HepG2 (cell line): ENCODE data around the gene TULP4. TPM values are rescaled to one million over a fixed set of nuclear protein-coding genes. Genes with fewer than 3 reads are reported as not detected.
"Not testable (repeated sequence)": the region's sequence is repeated elsewhere in the genome, so short reads cannot be mapped to it uniquely, and the experiment has no call there.

Experiments used
- ATAC-seq: fragments of 200-7000 bp; cut with Tn5 transposase; 3 replicates; pipeline ENCODE4 v1.9.1; 2020; ENCODE audit warnings: mild to moderate bottlenecking, moderate library complexity
- BruUV-seq: library from RNA; stranded (reverse); fragments of 400-500 nt; replicated peaks from 2 replicates; lab custom pipeline; 2021; lab: Mats Ljungman, UMichigan
- CTCF ChIA-PET: fragments of 300-600 bp; formaldehyde crosslinking; extraction: SDS; loops from one replicate; lab custom pipeline; 2021; ENCODE audit warnings: low total read pairs, inconsistent platforms, low intra/inter-chr PET ratio; lab: Yijun Ruan, JAX
- POLR2A ChIA-PET: fragments of 350-600 bp; sonication (Branson Sonifier 250); formaldehyde crosslinking; loops from one replicate; lab custom pipeline; 2020; ENCODE audit warnings: antibody characterized with exemption, inconsistent platforms; lab: Yijun Ruan, JAX
- DNase-seq: peaks from one replicate; pipeline ENCODE4 v3.0.0-alpha.2; 2015; ENCODE audit warnings: low spot score
- FAIRE-seq: peaks from 3 replicates; lab custom pipeline; 2011; peaks lifted over from hg19 to GRCh38; lab: Jason Lieb, UNC
- H2AFZ ChIP-seq: one replicate; pipeline ENCODE4 v1.6.1; 2011; ENCODE audit warnings: low read length, inconsistent platforms
- H3K27ac ChIP-seq: fragments of 300-600 bp; 3 replicates; pipeline ENCODE4 v1.8.0; 2011; ENCODE audit warnings: mixed run types, mild to moderate bottlenecking, mixed read lengths, low read length, inconsistent platforms; ENCODE audit not compliant: insufficient read depth; ENCODE audit errors: extremely low read length
- H3K27me3 ChIP-seq, 2 experiments: fragments of 200-600 bp in 1 of 2; 2 replicates in 1 of 2; 3 replicates in 1 of 2; pipeline versions ENCODE4 v1.6.0 to v1.8.0; 2011; ENCODE audit warnings: low read length in 2 of 2, mild to moderate bottlenecking in 2 of 2, moderate library complexity in 2 of 2, inconsistent platforms in 1 of 2; ENCODE audit not compliant: insufficient read depth in 2 of 2, control insufficient read depth in 1 of 2
- H3K36me3 ChIP-seq, 2 experiments: fragments of 200-600 bp in 1 of 2; replicated peaks in 1 of 2; 2 replicates in 1 of 2; 3 replicates in 1 of 2; pipeline versions ENCODE4 v1.5.1 to v1.8.0; 2011; ENCODE audit warnings: low read length in 2 of 2, inconsistent platforms in 1 of 2; ENCODE audit not compliant: insufficient read depth in 2 of 2, control insufficient read depth in 1 of 2
- H3K4me1 ChIP-seq: 2 replicates; pipeline ENCODE4 v1.5.1; 2012; ENCODE audit warnings: low read length, inconsistent platforms; ENCODE audit not compliant: insufficient read depth
- H3K4me2 ChIP-seq: 2 replicates; pipeline ENCODE4 v1.6.0; 2011; ENCODE audit warnings: low read depth, low read length, inconsistent platforms
- H3K4me3 ChIP-seq, 3 experiments: fragments of 200-600 bp in 1 of 3; sonication (generic), shearing (Covaris generic) in 1 of 3; replicated peaks in 1 of 3; 2 replicates each; pipeline ENCODE4 v1.5.1; 2011 to 2016; ENCODE audit warnings: low read length in 3 of 3, inconsistent platforms in 2 of 3, low read depth in 2 of 3, mild to moderate bottlenecking in 2 of 3, control low read depth in 1 of 3, mixed read lengths in 1 of 3; ENCODE audit not compliant: insufficient read depth in 1 of 3
- H3K79me2 ChIP-seq: one replicate; pipeline ENCODE4 v1.6.1; 2011; ENCODE audit warnings: low read length, inconsistent platforms; ENCODE audit not compliant: insufficient read depth
- H3K9ac ChIP-seq: 2 replicates; pipeline ENCODE4 v1.6.0; 2011; ENCODE audit warnings: mild to moderate bottlenecking, low read depth, low read length, inconsistent platforms; ENCODE audit not compliant: insufficient read depth
- H3K9me3 ChIP-seq: 2 replicates; pipeline ENCODE4 v1.5.1; 2012; ENCODE audit warnings: mild to moderate bottlenecking, low read length
- H4K20me1 ChIP-seq: 2 replicates; pipeline ENCODE4 v1.6.0; 2011; ENCODE audit warnings: inconsistent platforms, mild to moderate bottlenecking, low read length, moderate library complexity; ENCODE audit not compliant: insufficient read depth
- WGBS: methylation state at CpG from one replicate; pipeline ENCODE4 v1.1.6; 2017; ENCODE audit warnings: low lambda C conversion rate; 5-methylcytosine and 5-hydroxymethylcytosine counted together
- in situ Hi-C: cut with HindIII; loops from 2 replicates; pipeline ENCODE4 v1.10.0; 2017; ENCODE audit warnings: low pct_unique_long_range_greater_than_20kb; ENCODE audit not compliant: extremely low pct_ligation_motif_present
- intact Hi-C: fragments of 100-400 bp; cut with micrococcal nuclease; formaldehyde crosslinking; loops from one replicate; pipeline ENCODE4 v1.10.0; 2022; ENCODE audit not compliant: unreplicated experiment
- polyA plus RNA-seq, 8 experiments: library from polyadenylated mRNA; depleted of rRNA in 3 of 8; stranded (reverse) in 7 of 8; unstranded in 1 of 8; fragments of >200 nt; fragmentation: Illumina TruSeq in 4 of 8; extraction: Trizol in 4 of 8; gene quantifications; 2 replicates each; pipeline versions ENCODE4 v1.2.1 to v1.2.3, GENCODE V29; 2011 to 2016; ENCODE audit warnings: low read depth in 4 of 8, missing spikeins in 1 of 8, mixed read lengths in 1 of 8; ENCODE audit not compliant: insufficient read depth in 1 of 8
- total RNA-seq, 5 experiments: library from RNA; depleted of rRNA; stranded (reverse); fragments of >200 nt; fragmentation: Illumina TruSeq; extraction: Trizol; gene quantifications; 2 replicates each; pipeline ENCODE4 v1.2.3, GENCODE V29; 2016; ENCODE audit warnings: low read depth in 1 of 5
- TF ChIP-seq, protein P1 (sequence below), 2 experiments: IDR thresholded peaks; 2 replicates each; pipeline ENCODE4 v1.6.1; 2011 to 2012; ENCODE audit warnings: low read length in 2 of 2, borderline replicate concordance in 1 of 2, low read depth in 1 of 2, mild to moderate bottlenecking in 1 of 2, moderate library complexity in 1 of 2

The TULP4 gene
- total and polyA plus RNA-seq, 2 of the 13 experiments (the other 11 are each of a cell fraction or from before 2014, with no cell fraction given): 21.1 to 122 TPM

DNA sequence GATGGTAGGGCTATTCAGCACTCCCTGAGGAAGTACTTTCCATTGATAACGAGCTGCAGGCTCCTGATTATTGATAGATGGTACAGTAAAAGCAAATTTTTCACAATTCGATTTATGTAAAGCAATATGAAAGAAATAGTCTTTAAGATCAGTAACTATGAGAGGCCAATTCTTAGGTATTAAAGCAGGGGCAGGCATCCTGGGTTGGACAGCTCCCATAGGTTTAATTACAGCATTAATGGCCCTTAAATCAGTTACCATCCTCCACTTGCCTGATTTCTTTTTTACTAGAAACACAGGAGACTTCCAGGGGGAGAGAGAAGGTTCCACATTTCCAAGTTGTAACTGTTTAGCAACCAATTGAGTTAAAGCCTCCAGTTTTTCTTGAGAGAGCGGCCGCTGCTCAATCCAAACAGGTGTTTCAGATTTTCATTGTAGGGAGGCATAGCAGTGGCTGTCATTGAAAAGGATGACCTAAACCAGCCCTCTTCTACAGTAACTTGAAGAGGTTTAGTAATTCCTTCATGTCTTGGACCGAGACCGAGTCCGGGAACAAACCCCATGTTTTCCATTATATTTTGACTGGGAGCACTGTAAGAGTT, 10.0 kb upstream of the TULP4 start:
- BruUV-seq, H4K20me1 ChIP-seq, FAIRE-seq, CTCF ChIA-PET, H3K27me3 ChIP-seq, H3K9me3 ChIP-seq, in situ Hi-C loops, H2AFZ ChIP-seq, ATAC-seq, DNase-seq: not testable (repeated sequence)
- Histone ChIP-seq H3K4me3 (peak overlapping the region in 2 of 3 experiments; percentile 21 to 38; a peak in 3 of 6 replicates), H3K4me2 (peak overlapping the region; percentile 68), H3K36me3 (peaks cover 0 to 22% of the 10 kb centered on the region in 2 experiments; a peak in 4 of 5 replicates), H3K79me2 (peaks cover 40% of the 10 kb centered on the region), H3K9ac (peak overlapping the region; percentile 46), H3K27ac (peak overlapping the region; percentile 77), H3K4me1 (peaks cover 72% of the 10 kb centered on the region)
- intact Hi-C loops: loop anchor here (5.0 kb wide), 1 partner anchor 70 kb away; no protein-coding TSS in a partner anchor
- POLR2A ChIA-PET: interaction anchor here (2.9 kb wide), 1 partner anchor 20 kb away, joined by 10 read pairs; no protein-coding TSS in a partner anchor
- TF ChIP-seq, protein P1, sequence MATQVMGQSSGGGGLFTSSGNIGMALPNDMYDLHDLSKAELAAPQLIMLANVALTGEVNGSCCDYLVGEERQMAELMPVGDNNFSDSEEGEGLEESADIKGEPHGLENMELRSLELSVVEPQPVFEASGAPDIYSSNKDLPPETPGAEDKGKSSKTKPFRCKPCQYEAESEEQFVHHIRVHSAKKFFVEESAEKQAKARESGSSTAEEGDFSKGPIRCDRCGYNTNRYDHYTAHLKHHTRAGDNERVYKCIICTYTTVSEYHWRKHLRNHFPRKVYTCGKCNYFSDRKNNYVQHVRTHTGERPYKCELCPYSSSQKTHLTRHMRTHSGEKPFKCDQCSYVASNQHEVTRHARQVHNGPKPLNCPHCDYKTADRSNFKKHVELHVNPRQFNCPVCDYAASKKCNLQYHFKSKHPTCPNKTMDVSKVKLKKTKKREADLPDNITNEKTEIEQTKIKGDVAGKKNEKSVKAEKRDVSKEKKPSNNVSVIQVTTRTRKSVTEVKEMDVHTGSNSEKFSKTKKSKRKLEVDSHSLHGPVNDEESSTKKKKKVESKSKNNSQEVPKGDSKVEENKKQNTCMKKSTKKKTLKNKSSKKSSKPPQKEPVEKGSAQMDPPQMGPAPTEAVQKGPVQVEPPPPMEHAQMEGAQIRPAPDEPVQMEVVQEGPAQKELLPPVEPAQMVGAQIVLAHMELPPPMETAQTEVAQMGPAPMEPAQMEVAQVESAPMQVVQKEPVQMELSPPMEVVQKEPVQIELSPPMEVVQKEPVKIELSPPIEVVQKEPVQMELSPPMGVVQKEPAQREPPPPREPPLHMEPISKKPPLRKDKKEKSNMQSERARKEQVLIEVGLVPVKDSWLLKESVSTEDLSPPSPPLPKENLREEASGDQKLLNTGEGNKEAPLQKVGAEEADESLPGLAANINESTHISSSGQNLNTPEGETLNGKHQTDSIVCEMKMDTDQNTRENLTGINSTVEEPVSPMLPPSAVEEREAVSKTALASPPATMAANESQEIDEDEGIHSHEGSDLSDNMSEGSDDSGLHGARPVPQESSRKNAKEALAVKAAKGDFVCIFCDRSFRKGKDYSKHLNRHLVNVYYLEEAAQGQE (IDR thresholded peaks at IDR 0.05; ENCODE audit: borderline replicate concordance in 1 of 2, low read depth in 1 of 2, low read length in 2 of 2): peak in 1 of 2 experiments; percentile 77; a peak in 2 of 4 replicates
- WGBS: 84% methylated on average over 7 of the region's 7 CpGs
